ENCODE measurements around the gene RHOT2.

DNA sequence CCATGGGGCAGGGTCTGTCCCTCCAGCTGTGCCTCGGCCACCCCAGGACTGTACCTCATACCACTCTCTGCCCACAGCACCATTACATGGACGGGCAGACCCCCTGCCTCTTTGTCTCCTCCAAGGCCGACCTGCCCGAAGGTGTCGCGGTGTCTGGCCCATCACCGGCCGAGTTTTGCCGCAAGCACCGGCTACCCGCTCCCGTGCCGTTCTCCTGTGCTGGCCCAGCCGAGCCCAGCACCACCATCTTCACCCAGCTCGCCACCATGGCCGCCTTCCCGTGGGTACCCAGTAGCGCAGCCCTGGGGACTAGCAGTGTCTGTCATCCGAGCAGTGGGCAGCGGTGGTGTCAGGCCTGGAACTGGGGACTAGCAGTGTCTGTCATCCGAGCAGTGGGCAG lies 4.9 kb downstream of the RHOT2 start:
- TF ChIP-seq, protein P1, sequence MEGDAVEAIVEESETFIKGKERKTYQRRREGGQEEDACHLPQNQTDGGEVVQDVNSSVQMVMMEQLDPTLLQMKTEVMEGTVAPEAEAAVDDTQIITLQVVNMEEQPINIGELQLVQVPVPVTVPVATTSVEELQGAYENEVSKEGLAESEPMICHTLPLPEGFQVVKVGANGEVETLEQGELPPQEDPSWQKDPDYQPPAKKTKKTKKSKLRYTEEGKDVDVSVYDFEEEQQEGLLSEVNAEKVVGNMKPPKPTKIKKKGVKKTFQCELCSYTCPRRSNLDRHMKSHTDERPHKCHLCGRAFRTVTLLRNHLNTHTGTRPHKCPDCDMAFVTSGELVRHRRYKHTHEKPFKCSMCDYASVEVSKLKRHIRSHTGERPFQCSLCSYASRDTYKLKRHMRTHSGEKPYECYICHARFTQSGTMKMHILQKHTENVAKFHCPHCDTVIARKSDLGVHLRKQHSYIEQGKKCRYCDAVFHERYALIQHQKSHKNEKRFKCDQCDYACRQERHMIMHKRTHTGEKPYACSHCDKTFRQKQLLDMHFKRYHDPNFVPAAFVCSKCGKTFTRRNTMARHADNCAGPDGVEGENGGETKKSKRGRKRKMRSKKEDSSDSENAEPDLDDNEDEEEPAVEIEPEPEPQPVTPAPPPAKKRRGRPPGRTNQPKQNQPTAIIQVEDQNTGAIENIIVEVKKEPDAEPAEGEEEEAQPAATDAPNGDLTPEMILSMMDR (IDR thresholded peaks at IDR 0.05) = no peak
- TF ChIP-seq POLR2A (IDR thresholded peaks at IDR 0.05) = no peak

Measured in Peyer's patch (tissue), 4 donors.